Peyer's patch (tissue), 4 donors: Measurements from ENCODE around the gene TNMD. TPM values are rescaled to one million over a fixed set of nuclear protein-coding genes. Genes with fewer than 3 reads are reported as not detected.

Source experiments
- DNase-seq, 3 donors: peaks; one replicate each; pipeline ENCODE4 v3.0.0-alpha.2; 2017 to 2019
- H3K27ac ChIP-seq, 4 donors: fragments of 200-600 bp; sonication (generic); one replicate each; pipeline ENCODE4 v1.5.1; 2016 to 2019
- H3K27me3 ChIP-seq, 2 donors: fragments of 200-600 bp; sonication (generic); one replicate each; pipeline ENCODE4 v1.5.1; 2019
- H3K36me3 ChIP-seq, 3 donors: fragments of 200-600 bp; sonication (generic); one replicate each; pipeline ENCODE4 v1.5.1; 2016 to 2019
- H3K4me1 ChIP-seq, 4 donors: fragments of 200-600 bp; sonication (generic); one replicate each; pipeline ENCODE4 v1.5.1; 2016 to 2019
- H3K4me3 ChIP-seq, 4 donors: fragments of 200-600 bp; sonication (generic); 1 replicate in 3 of 4; 2 replicates in 1 of 4; pipeline ENCODE4 v1.5.1; 2016 to 2019; ENCODE audit warnings: mild to moderate bottlenecking in 1 of 4
- H3K9me3 ChIP-seq, 4 donors: fragments of 200-600 bp; sonication (generic); one replicate each; pipeline ENCODE4 v1.5.1; 2016 to 2019; ENCODE audit warnings: mild to moderate bottlenecking in 1 of 4
- CTCF ChIP-seq, 6 experiments: fragments of 450-650 bp in 4 of 6; fragments of 200-600 bp in 2 of 6; sonication (generic) in 1 of 6; IDR thresholded peaks; one replicate each; pipeline ENCODE4 v1.5.1; 2017 to 2019; ENCODE audit warnings: antibody characterized with exemption in 6 of 6, mild to moderate bottlenecking in 3 of 6, moderate library complexity in 1 of 6
- POLR2A ChIP-seq, 2 donors: fragments of 450-650 bp; IDR thresholded peaks; one replicate each; pipeline ENCODE4 v1.5.1; 2017; ENCODE audit warnings: antibody characterized with exemption in 2 of 2, mild to moderate bottlenecking in 2 of 2, moderate library complexity in 2 of 2
- total RNA-seq, 4 donors: library from RNA; depleted of rRNA; stranded (reverse); fragments of >200 nt; gene quantifications; one replicate each; pipeline ENCODE4 v1.1.0, GENCODE V29; 2016

Gene TNMD
- total RNA-seq, 4 donors from 2014 or later: 3.1 TPM; not detected in 3

DNA sequence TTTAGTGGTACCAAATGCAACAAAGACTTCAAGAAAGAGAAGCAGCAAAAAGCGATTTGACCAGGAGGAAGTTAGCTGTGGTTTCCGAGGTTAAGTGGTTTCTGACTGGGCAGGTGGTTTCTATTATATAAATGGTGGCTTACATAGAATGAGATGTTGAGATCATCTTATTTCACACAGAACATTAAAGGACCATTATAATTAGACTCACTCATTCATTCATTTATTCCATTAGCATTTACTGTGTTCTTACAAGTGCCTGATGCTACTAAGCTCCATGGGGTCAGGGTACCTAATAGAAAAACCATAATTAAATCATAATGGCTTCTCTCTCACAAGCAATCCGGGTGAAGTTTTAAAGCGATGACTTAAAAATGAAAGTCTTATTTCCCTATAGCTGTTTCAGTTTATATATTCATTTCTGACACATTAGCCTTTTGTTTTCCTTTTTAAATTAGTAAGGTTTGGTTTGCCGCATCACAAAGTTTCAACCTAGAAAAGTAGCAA is 41.3 kb downstream of the TNMD start:
- Histone ChIP-seq H3K9me3 (no peaks in the 10 kb centered on the region), H3K36me3 (no peaks in the 10 kb centered on the region), H3K4me1 (no peaks in the 10 kb centered on the region), H3K4me3 (no peak overlapping the region), H3K27me3 (no peaks in the 10 kb centered on the region), H3K27ac (no peak overlapping the region)
- no peak for DNase-seq
- no peak for TF ChIP-seq CTCF (IDR thresholded peaks at IDR 0.05)
- TF ChIP-seq POLR2A (IDR thresholded peaks at IDR 0.05): no peak

DNA sequence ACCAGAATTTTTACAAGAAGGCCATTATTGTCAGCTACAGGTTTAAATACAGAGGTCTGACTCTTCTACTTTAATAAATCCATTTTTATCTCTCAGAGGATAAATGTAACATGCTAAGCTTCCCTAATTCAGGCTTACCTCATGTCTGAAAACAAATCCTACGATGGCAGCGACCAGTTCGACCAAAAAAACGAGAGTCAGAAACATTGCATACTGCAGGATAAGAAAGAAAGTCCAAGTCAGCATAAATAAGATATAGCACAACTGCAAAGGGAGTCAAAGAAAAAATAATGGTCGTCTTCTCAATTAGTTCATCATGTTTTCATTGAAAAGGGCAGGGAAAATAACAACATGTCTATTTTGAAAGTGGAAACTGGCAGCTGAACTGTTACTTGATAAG is 50.3 kb downstream of the TNMD start:
- Histone ChIP-seq H3K4me3 (no peak overlapping the region), H3K9me3 (no peaks in the 10 kb centered on the region), H3K27me3 (no peaks in the 10 kb centered on the region), H3K4me1 (no peaks in the 10 kb centered on the region), H3K36me3 (peaks cover 0 to 7% (median 0%) of the 10 kb centered on the region in 3 donors), H3K27ac (no peak overlapping the region)
- TF ChIP-seq CTCF (IDR thresholded peaks at IDR 0.05): no peak
- TF ChIP-seq POLR2A (IDR thresholded peaks at IDR 0.05): no peak
- no peak for DNase-seq

GRCh38 chrX:100635989-100636320 is 51.2 kb downstream of the TNMD start:
- H3K27me3 ChIP-seq: no peaks in the 10 kb centered on the region
- H3K4me1 ChIP-seq: no peaks in the 10 kb centered on the region
- DNase-seq: no peak
- H3K27ac ChIP-seq: peak overlapping the region; percentile 14 to 67 (median 54)
- peaks cover 0 to 7% (median 0%) of the 10 kb centered on the region in 3 donors for H3K36me3 ChIP-seq
- TF ChIP-seq POLR2A (IDR thresholded peaks at IDR 0.05): no peak
- TF ChIP-seq CTCF (IDR thresholded peaks at IDR 0.05): no peak
- H3K4me3 ChIP-seq: peak overlapping the region in 3 of 4 donors; percentile 39 to 63 (median 59)
- H3K9me3 ChIP-seq: no peaks in the 10 kb centered on the region

GRCh38 chrX:100636321-100636991 is 51.7 kb downstream of the TNMD start, which contains the start of gene TSPAN6:
Gene TSPAN6, minus strand, starts transcription at chrX:100636806. Its CDS starts 112 bp downstream, at chrX:100636694.
- Histone ChIP-seq H3K9me3 (no peaks in the 10 kb centered on the region), H3K36me3 (peaks cover 0 to 7% (median 0%) of the 10 kb centered on the region in 3 donors), H3K4me1 (no peaks in the 10 kb centered on the region), H3K4me3 (peak within 1 kb of the TSS; percentile 26 to 63 (median 49)), H3K27ac (peak within 1 kb of the TSS; percentile 14 to 67 (median 54)), H3K27me3 (no peaks in the 10 kb centered on the region)
- DNase-seq: peak; percentile 54 to 88 (median 76)
- peak in 5 of 6 experiments; percentile 8 to 54 (median 49) for TF ChIP-seq CTCF (IDR thresholded peaks at IDR 0.05)
- TF ChIP-seq POLR2A (IDR thresholded peaks at IDR 0.05): peak in 1 of 2 donors; percentile 33

GRCh38 chrX:100642290-100642689 is 57.6 kb downstream of the TNMD start:
- no peaks in the 10 kb centered on the region for H3K36me3 ChIP-seq
- H3K9me3 ChIP-seq: no peaks in the 10 kb centered on the region
- DNase-seq: no peak
- no peaks in the 10 kb centered on the region for H3K4me1 ChIP-seq
- no peaks in the 10 kb centered on the region for H3K27me3 ChIP-seq
- no peak overlapping the region for H3K4me3 ChIP-seq
- TF ChIP-seq CTCF (IDR thresholded peaks at IDR 0.05) (no peak), POLR2A (IDR thresholded peaks at IDR 0.05) (no peak)
- H3K27ac ChIP-seq: no peak overlapping the region
